SU-DHL-6 (cell line): ENCODE data around the gene MRPS24.
"Not testable (repeated sequence)": the region's sequence is repeated elsewhere in the genome, so short reads cannot be mapped to it uniquely, and the experiment has no call there.

Source experiments
- H2AFZ ChIP-seq: fragments of 200-600 bp; sonication (generic); 2 replicates; pipeline ENCODE4 v1.6.1; 2014; ENCODE audit warnings: low read depth, mild to moderate bottlenecking, moderate library complexity, mixed read lengths, antibody characterized with exemption, low read length; ENCODE audit not compliant: severe bottlenecking
- H3F3A ChIP-seq: fragments of 200-600 bp; shearing (Covaris generic); 2 replicates; pipeline ENCODE4 v1.6.0; 2016; ENCODE audit warnings: antibody characterized with exemption, mild to moderate bottlenecking; ENCODE audit not compliant: insufficient read depth
- H3K27ac ChIP-seq: fragments of 200-600 bp; sonication (generic); 2 replicates; pipeline ENCODE4 v1.5.1; 2016; ENCODE audit warnings: low read depth, mild to moderate bottlenecking, low read length, moderate library complexity, mixed read lengths
- H3K27me3 ChIP-seq: fragments of 200-600 bp; sonication (generic), shearing (Covaris generic); 2 replicates; pipeline ENCODE4 v1.6.0; 2014; ENCODE audit warnings: mild to moderate bottlenecking, low read length
- H3K36me3 ChIP-seq: fragments of 200-600 bp; sonication (generic); 2 replicates; pipeline ENCODE4 v1.6.1; 2014; ENCODE audit warnings: mild to moderate bottlenecking, low read length, mixed read lengths
- H3K4me2 ChIP-seq: fragments of 300-600, 200-600 bp; shearing (Covaris generic), sonication (generic); 2 replicates; pipeline ENCODE4 v1.6.0; 2014; ENCODE audit warnings: low read length, low read depth, mild to moderate bottlenecking; ENCODE audit not compliant: poor library complexity, severe bottlenecking
- H3K4me3 ChIP-seq: fragments of 200-600 bp; sonication (generic); 2 replicates; pipeline ENCODE4 v1.5.1; 2014; ENCODE audit warnings: antibody characterized with exemption, low read length, mild to moderate bottlenecking, mixed read lengths; ENCODE audit not compliant: insufficient read depth, poor library complexity, severe bottlenecking
- H3K79me2 ChIP-seq: fragments of 200-600 bp; sonication (generic); 2 replicates; pipeline ENCODE4 v1.6.1; 2014; ENCODE audit warnings: mild to moderate bottlenecking, low read length, moderate library complexity; ENCODE audit not compliant: insufficient read depth
- H3K9ac ChIP-seq: fragments of 200-600 bp; sonication (generic); 2 replicates; pipeline ENCODE4 v1.7.0; 2014; ENCODE audit warnings: mild to moderate bottlenecking, low read length
- H3K9me2 ChIP-seq: fragments of 200-600 bp; sonication (generic); replicated peaks from 2 replicates; pipeline ENCODE4 v1.6.1; 2014; ENCODE audit warnings: low read length; ENCODE audit not compliant: insufficient read depth
- H3K9me3 ChIP-seq: fragments of 200-600 bp; sonication (generic); 2 replicates; pipeline ENCODE4 v1.6.1; 2014; ENCODE audit warnings: low read length, mixed read lengths; ENCODE audit not compliant: insufficient read depth
- H4K20me1 ChIP-seq: fragments of 200-600 bp; sonication (generic); 2 replicates; pipeline ENCODE4 v1.6.1; 2014; ENCODE audit warnings: low read depth, mild to moderate bottlenecking, antibody characterized with exemption, low read length, moderate library complexity, mixed read lengths
- EZH2phosphoT487 ChIP-seq: fragments of 200-600 bp; sonication (generic), shearing (Covaris generic); conservative IDR thresholded peaks from 2 replicates; pipeline ENCODE4 v1.6.1; 2018; ENCODE audit warnings: mild to moderate bottlenecking, antibody characterized with exemption, low read length, moderate library complexity, mixed read lengths
- TF ChIP-seq, protein P1 (sequence below): fragments of 200-600 bp; sonication (generic); IDR thresholded peaks from one replicate; pipeline ENCODE4 v1.5.1; 2017; ENCODE audit warnings: antibody characterized with exemption, mild to moderate bottlenecking, low read length, moderate library complexity; ENCODE audit not compliant: insufficient read depth, poor library complexity, severe bottlenecking

Gene MRPS24

DNA sequence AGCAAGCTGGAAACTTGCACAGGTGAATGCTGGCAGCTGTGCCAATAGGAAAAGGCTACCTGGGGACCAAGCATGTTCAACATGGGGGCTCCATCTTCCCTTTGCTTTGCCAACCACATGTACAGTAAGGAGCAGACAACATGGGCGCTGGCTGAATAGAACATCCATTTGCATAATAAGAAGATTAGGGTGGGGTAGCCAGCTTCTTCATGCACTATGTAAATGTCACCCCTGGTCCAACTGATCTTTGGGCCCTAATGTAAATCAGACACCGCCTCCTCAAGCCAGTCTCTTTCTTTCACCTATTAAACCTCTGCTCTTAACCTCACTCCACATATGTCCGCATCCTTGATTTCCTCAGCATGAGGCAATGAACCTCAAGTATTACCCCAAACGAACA is 26.0 kb downstream of the MRPS24 start:
- Histone ChIP-seq H3K9me3 (no peaks in the 10 kb centered on the region), H3F3A (no peaks in the 10 kb centered on the region), H4K20me1 (no peaks in the 10 kb centered on the region), H3K36me3 (no peaks in the 10 kb centered on the region), H2AFZ (no peak overlapping the region), H3K4me2 (no peak overlapping the region), H3K9ac (no peak overlapping the region), H3K79me2 (no peaks in the 10 kb centered on the region), H3K4me3 (no peak overlapping the region), H3K27me3 (no peaks in the 10 kb centered on the region), H3K9me2 (no peaks in the 10 kb centered on the region), H3K27ac (no peak overlapping the region)
- TF ChIP-seq EZH2phosphoT487 = no peak
- TF ChIP-seq, protein P1, sequence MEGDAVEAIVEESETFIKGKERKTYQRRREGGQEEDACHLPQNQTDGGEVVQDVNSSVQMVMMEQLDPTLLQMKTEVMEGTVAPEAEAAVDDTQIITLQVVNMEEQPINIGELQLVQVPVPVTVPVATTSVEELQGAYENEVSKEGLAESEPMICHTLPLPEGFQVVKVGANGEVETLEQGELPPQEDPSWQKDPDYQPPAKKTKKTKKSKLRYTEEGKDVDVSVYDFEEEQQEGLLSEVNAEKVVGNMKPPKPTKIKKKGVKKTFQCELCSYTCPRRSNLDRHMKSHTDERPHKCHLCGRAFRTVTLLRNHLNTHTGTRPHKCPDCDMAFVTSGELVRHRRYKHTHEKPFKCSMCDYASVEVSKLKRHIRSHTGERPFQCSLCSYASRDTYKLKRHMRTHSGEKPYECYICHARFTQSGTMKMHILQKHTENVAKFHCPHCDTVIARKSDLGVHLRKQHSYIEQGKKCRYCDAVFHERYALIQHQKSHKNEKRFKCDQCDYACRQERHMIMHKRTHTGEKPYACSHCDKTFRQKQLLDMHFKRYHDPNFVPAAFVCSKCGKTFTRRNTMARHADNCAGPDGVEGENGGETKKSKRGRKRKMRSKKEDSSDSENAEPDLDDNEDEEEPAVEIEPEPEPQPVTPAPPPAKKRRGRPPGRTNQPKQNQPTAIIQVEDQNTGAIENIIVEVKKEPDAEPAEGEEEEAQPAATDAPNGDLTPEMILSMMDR = no peak

DNA sequence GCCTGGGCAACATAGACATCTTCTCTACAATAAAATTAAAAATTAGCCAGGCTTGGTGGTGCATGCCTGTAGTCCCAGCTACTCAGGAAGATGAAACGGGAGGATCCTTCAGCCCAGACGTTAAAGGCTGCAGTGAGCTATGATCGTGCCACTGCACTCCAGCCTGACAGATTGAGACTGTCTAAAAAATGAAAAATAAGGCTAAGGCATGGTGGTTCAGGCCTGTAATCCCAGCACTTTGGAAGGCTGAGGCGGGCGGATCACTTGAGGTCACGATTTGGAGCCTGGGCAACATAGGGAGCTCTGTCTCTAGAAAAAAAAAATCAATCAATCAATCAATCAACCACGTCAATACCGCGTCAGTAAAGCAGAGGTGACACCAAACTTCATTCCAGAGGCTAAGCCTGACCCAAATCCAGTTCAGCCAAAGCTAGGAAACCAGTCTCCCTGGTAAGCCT is 31.1 kb downstream of the MRPS24 start:
- H4K20me1 ChIP-seq = no peaks in the 10 kb centered on the region
- peaks cover 6% of the 10 kb centered on the region; the same call in 1 of the 2 replicates for H3F3A ChIP-seq
- no peak for TF ChIP-seq EZH2phosphoT487
- TF ChIP-seq, protein P1 = no peak
- H3K4me3 ChIP-seq = no peak overlapping the region
- no peak overlapping the region for H3K27ac ChIP-seq
- H3K27me3 ChIP-seq = no peaks in the 10 kb centered on the region
- H3K9ac ChIP-seq = peak overlapping the region; percentile 11; the same call in 1 of the 2 replicates
- peak overlapping the region; percentile 35 for H3K4me2 ChIP-seq
- H3K9me2 ChIP-seq = no peaks in the 10 kb centered on the region
- H3K9me3 ChIP-seq = no peaks in the 10 kb centered on the region
- no peaks in the 10 kb centered on the region for H3K79me2 ChIP-seq
- H3K36me3 ChIP-seq = no peaks in the 10 kb centered on the region
- H2AFZ ChIP-seq = peak overlapping the region; percentile 49

DNA sequence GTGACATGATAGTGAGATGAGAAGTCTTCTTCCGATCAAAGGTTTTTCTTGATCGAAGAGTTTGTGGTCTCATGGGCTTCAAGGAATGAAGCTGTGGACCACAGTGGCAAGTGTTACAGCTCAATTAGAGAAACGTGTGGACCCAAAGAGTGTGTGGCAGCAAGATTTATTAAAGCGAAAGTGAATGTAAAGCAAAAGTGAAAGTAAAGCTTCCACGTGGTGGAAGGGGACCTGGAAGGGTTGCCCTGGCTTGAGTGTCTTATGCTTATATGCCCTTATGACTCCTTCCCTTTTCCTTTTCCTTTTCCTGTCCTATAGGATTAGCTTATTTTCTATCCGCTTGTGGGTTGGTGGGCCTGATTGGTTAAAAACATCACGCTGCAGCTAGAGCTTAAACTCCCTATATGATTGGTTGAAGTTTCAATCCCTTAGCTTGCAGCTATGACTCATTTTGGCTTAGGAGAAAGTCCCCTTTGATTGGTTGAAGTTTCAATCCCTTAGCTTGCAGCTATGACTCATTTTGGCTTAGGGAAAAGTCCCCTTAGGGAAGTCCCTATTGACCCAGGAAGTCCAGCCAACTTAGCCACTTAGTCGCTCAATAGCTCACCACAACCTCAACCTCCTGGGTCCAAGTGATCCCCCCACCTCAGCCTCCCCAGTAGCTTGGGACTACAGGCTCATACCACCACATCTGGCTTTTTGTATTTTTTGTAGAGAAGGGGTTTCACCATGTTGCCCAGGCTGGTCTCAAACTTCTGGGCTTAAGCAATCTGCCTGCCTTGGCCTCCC is 34.7 kb downstream of the MRPS24 start:
- TF ChIP-seq, protein P1 = no peak
- TF ChIP-seq EZH2phosphoT487 = no peak
- H3K27me3 ChIP-seq = no peaks in the 10 kb centered on the region

DNA sequence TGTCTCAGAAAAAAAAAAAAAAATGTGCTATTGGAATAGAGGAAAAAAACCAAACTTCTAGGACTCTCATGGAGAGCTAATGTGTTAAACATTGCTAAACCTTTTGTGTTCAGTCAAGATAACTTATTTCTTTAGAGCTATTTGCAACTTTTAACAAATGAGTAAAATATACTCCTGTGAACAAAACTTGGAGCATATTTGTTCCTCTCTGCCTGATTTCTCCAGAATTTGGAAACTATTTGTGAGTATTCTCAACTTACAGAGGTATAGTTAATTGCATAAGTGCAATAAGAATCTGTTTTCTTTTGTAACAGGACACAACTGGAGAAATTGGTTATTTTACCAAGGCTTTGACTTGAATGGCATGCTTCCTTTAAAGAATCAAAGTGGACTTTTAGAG is 38.4 kb downstream of the MRPS24 start:
- not testable (repeated sequence) for H3K9ac ChIP-seq, H4K20me1 ChIP-seq, H2AFZ ChIP-seq, H3K27ac ChIP-seq, H3K9me2 ChIP-seq, H3K4me2 ChIP-seq, H3K36me3 ChIP-seq, H3K79me2 ChIP-seq, H3K9me3 ChIP-seq, H3F3A ChIP-seq, H3K27me3 ChIP-seq, H3K4me3 ChIP-seq

More for the DNA sequence above, 34.7 kb downstream of the MRPS24 start:
- peak overlapping the region; percentile 73 for H2AFZ ChIP-seq
- H3K79me2 ChIP-seq = no peaks in the 10 kb centered on the region
- no peaks in the 10 kb centered on the region for H3K9me2 ChIP-seq
- H3K4me2 ChIP-seq = peak overlapping the region; percentile 68
- peak overlapping the region; percentile 50 for H3K4me3 ChIP-seq
- peaks cover 6% of the 10 kb centered on the region; the same call in 1 of the 2 replicates for H3F3A ChIP-seq
- H3K9ac ChIP-seq = peak overlapping the region; percentile 31; the same call in 1 of the 2 replicates
- H3K9me3 ChIP-seq = peaks cover 8% of the 10 kb centered on the region; the same call in 1 of the 2 replicates
- H4K20me1 ChIP-seq = no peaks in the 10 kb centered on the region
- 0 out of 2 replicates have a peak, but pooled peaks cover 4% of the 10 kb centered on the region for H3K36me3 ChIP-seq
- H3K27ac ChIP-seq = no peak overlapping the region
